Measurements from ENCODE around the gene TNFRSF8.

DNA sequence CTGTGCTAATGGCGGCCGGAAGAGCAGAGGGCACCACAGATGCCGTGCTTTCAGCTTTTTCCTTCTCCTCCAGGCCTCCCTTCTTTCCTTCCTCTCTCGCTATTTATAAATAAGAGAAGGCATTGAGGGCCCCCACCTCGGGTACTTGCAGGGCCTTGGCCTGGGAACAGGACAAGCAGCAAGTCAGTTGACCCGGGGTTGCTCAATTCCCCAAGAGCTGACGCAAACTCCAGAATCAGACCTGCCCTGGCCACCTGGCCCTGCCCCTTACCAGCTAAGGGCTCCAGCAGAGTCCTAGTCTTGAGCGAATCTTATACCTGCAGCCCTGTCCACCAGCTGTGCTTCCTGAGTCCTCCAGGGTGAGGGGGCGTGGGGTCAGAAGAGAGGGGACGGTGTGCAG, 117.2 kb downstream of the TNFRSF8 start:
- TF ChIP-seq CTCF (IDR thresholded peaks at IDR 0.05) (no peak), CBX8 (IDR thresholded peaks at IDR 0.05) (no peak), MYC (IDR thresholded peaks at IDR 0.05; ENCODE audit: borderline replicate concordance, low read length) (no peak), CEBPB (IDR thresholded peaks at IDR 0.05) (no peak), POLR2A (IDR thresholded peaks at IDR 0.05; ENCODE audit: low read length) (no peak), USF2 (IDR thresholded peaks at IDR 0.05) (no peak), KDM1A (IDR thresholded peaks at IDR 0.05; ENCODE audit: low read depth) (no peak), BHLHE40 (IDR thresholded peaks at IDR 0.05; ENCODE audit: low read depth, low read length) (no peak), TFCP2L1 (CRISPR knock-in tag; IDR thresholded peaks at IDR 0.05) (no peak), FOSB (CRISPR knock-in tag; IDR thresholded peaks at IDR 0.05) (no peak), MAX (IDR thresholded peaks at IDR 0.05) (no peak), EP300 (IDR thresholded peaks at IDR 0.05) (no peak)

All from A549 (cell line).